Ishikawa (cell line): ENCODE measurements around the gene ZNF446.

Source experiments
- CEBPB ChIP-seq: IDR thresholded peaks from 2 replicates; pipeline ENCODE4 v1.6.1; 2012
- CREB1 ChIP-seq: IDR thresholded peaks from 2 replicates; pipeline ENCODE4 v1.6.1; 2012; ENCODE audit warnings: low read depth
- EGR1 ChIP-seq: IDR thresholded peaks from 2 replicates; pipeline ENCODE4 v1.6.1; 2012
- EP300 ChIP-seq: IDR thresholded peaks from 2 replicates; pipeline ENCODE4 v1.6.1; 2012; ENCODE audit warnings: borderline replicate concordance
- FOXM1 ChIP-seq: IDR thresholded peaks from 2 replicates; pipeline ENCODE4 v1.6.1; 2012; ENCODE audit warnings: low read depth, borderline replicate concordance
- MAX ChIP-seq: IDR thresholded peaks from 2 replicates; pipeline ENCODE4 v1.6.1; 2012
- NFIC ChIP-seq: IDR thresholded peaks from 2 replicates; pipeline ENCODE4 v1.6.1; 2012
- RAD21 ChIP-seq: IDR thresholded peaks from 2 replicates; pipeline ENCODE4 v1.6.1; 2012; ENCODE audit warnings: low read depth
- REST ChIP-seq: IDR thresholded peaks from 2 replicates; pipeline ENCODE4 v1.6.1; 2012; ENCODE audit warnings: low read depth, mild to moderate bottlenecking
- TAF1 ChIP-seq: IDR thresholded peaks from 2 replicates; pipeline ENCODE4 v1.6.1; 2012; ENCODE audit warnings: low read depth, mild to moderate bottlenecking
- TCF12 ChIP-seq: IDR thresholded peaks from 2 replicates; pipeline ENCODE4 v1.6.1; 2012; ENCODE audit warnings: low read depth
- TEAD4 ChIP-seq: IDR thresholded peaks from 2 replicates; pipeline ENCODE4 v1.6.1; 2012
- YY1 ChIP-seq: IDR thresholded peaks from 2 replicates; pipeline ENCODE4 v1.6.1; 2012; ENCODE audit warnings: low read depth
- ZBTB7A ChIP-seq: IDR thresholded peaks from 2 replicates; pipeline ENCODE4 v1.6.1; 2012; ENCODE audit warnings: low read depth
- TF ChIP-seq, protein P1 (sequence below): IDR thresholded peaks from 2 replicates; pipeline ENCODE4 v1.6.1; 2012

Gene ZNF446

DNA sequence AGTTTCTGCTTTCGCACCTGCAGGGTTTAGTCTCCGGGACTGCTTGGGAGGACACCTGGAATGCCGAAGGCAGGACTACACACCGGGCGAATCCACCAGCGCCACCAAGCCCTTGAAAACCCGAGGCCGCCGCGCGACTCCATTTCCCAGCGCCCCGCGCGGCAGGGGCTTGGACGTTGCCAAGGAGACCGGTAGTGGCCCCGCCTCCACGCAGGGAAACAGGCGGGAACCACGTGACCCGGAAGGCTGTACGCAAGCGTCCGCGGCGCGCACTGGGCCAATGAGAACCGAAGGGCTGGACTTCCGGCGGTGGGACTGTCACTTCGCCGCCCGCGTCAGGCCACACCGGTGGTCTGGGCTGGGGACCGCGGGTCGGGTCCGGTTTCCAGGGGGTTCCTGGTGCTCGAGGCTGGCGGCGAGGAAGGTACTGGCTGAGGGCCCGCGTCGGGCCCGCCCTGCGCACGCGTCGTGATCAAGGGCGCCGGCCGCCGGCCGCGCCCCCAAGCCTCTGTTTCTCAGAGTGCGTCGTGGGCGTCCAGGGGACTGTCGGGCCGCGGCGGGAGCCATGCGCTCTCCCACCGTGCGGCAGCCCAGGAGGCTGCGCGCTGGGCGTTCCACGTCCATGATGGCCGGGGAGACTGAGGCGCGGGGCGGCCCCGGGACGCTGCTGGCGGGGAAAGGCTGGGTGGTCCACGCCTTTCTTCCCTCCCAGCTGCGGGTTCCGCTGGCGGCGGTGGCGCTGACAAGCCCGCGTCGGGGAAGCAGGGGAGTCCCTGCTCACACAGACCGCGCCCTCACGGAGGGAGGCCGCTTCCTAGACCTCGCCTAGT is 9.2 kb upstream of the ZNF446 start, which contains the start of gene ZNF324:
Gene ZNF324 (plus strand): TSS at position 321 of the 830 bp plus-strand sequence. CDS start 2,106 bp downstream, outside the sequence.
- peak; percentile 22; the same call in 1 of the 2 replicates for TF ChIP-seq RAD21
- no peak; the same call in 1 of the 2 replicates for TF ChIP-seq EGR1
- TF ChIP-seq, protein P1, sequence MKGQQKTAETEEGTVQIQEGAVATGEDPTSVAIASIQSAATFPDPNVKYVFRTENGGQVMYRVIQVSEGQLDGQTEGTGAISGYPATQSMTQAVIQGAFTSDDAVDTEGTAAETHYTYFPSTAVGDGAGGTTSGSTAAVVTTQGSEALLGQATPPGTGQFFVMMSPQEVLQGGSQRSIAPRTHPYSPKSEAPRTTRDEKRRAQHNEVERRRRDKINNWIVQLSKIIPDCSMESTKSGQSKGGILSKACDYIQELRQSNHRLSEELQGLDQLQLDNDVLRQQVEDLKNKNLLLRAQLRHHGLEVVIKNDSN = peak; percentile 98
- peak; percentile 80 for TF ChIP-seq MAX
- TF ChIP-seq FOXM1 = no peak
- 0 out of 2 replicates have a peak, but pooled peaks have one; percentile 50 for TF ChIP-seq YY1
- no peak for TF ChIP-seq EP300
- peak; percentile 27; the same call in 1 of the 2 replicates for TF ChIP-seq TCF12
- peak; percentile 73 for TF ChIP-seq TAF1
- no peak for TF ChIP-seq NFIC
- TF ChIP-seq TEAD4 = peak; percentile 63; the same call in 1 of the 2 replicates
- TF ChIP-seq ZBTB7A = peak; percentile 80; the same call in 1 of the 2 replicates
- TF ChIP-seq CREB1 = peak; percentile 72
- TF ChIP-seq CEBPB = no peak
- TF ChIP-seq REST = no peak

GRCh38 chr19:58468216-58468839 is 7.8 kb upstream of the ZNF446 start:
- TF ChIP-seq REST = no peak
- no peak for TF ChIP-seq FOXM1
- TF ChIP-seq TEAD4 = no peak
- TF ChIP-seq TAF1 = no peak
- no peak for TF ChIP-seq TCF12
- TF ChIP-seq MAX = no peak
- no peak for TF ChIP-seq RAD21
- TF ChIP-seq ZBTB7A = no peak
- TF ChIP-seq EGR1 = no peak
- TF ChIP-seq, protein P1 = no peak
- TF ChIP-seq CREB1 = no peak
- no peak for TF ChIP-seq CEBPB
- TF ChIP-seq NFIC = no peak

- TF ChIP-seq TCF12 (no peak), FOXM1 (no peak), EGR1 (no peak), ZBTB7A (no peak), TAF1 (no peak), NFIC (no peak), YY1 (no peak), MAX (no peak), TEAD4 (no peak), CREB1 (no peak), CEBPB (no peak)
- TF ChIP-seq, protein P1 = no peak
Observed at GRCh38 chr19:58469241-58470013, 6.7 kb upstream of the ZNF446 start.

- TF ChIP-seq CEBPB (no peak), NFIC (no peak), MAX (no peak), EGR1 (no peak), RAD21 (no peak), YY1 (no peak), REST (no peak), EP300 (no peak), TCF12 (no peak), FOXM1 (no peak)
- TF ChIP-seq, protein P1 = no peak
Observed at GRCh38 chr19:58471736-58472135, 4.4 kb upstream of the ZNF446 start.
